ENCODE data around the gene PRKAG2.
A peak's percentile ranks its signal among the peaks of the same experiment; 100 is the strongest.

The PRKAG2 gene

DNA sequence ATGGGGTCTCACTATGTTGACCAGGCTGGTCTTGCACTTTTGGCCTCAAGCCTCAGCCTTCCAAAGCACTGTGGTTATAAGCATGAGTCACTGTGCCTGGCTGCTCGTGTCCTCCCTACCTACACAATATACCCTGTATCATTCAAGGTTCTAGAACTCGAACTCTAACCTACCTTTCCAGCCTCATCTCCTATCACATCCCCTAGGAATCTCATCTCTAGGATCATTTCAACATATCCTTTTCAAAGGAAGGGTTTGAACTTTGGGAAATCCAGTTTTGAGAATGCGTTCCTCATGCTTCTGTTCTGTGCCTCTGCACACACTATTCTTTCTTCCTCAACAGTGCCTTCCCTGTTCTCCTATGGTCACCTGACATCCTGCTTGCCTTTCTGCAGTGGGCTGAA lies 269.4 kb downstream of the PRKAG2 start:
- no peak overlapping the region for H2BK15ac ChIP-seq (ENCODE audit: low read length)
- H3K9me3 ChIP-seq (replicated peaks in 1 of 2; ENCODE audit: control insufficient read depth in 2 of 2, insufficient read depth in 1 of 2, low read depth in 1 of 2, low read length in 2 of 2): peaks cover 0 to 2% of the 10 kb centered on the region in 2 donors
- no CpG with 5 or more reads among the region's 3 CpGs for WGBS, 2 donors (ENCODE audit: extremely low coverage in 2 of 2, insufficient read length in 2 of 2, insufficient replicate concordance in 1 of 2)
- no peaks in the 10 kb centered on the region for H3K27me3 ChIP-seq (ENCODE audit: control insufficient read depth in 3 of 3, insufficient read depth in 3 of 3, low read depth in 1 of 3, low read length in 3 of 3)
- H3K4me2 ChIP-seq (ENCODE audit: insufficient read depth, low read length, poor library complexity, severe bottlenecking): no peak overlapping the region
- peak overlapping the region; percentile 34 for H3K9ac ChIP-seq (ENCODE audit: low read depth, low read length, poor library complexity)
- H3K27ac ChIP-seq (replicated peaks; ENCODE audit: low read length): no peak overlapping the region
- H3K23ac ChIP-seq (ENCODE audit: low read depth, low read length, poor library complexity): no peak overlapping the region
- H4K8ac ChIP-seq (ENCODE audit: low read depth, low read length): no peak overlapping the region
- H2BK120ac ChIP-seq (ENCODE audit: low read depth, low read length): no peak overlapping the region
- peaks cover 0 to 3% of the 10 kb centered on the region in 2 donors for H3K4me1 ChIP-seq (ENCODE audit: control insufficient read depth in 2 of 2, insufficient read depth in 1 of 2, low read depth in 1 of 2, low read length in 2 of 2)
- no peak for DNase-seq (ENCODE audit: low spot score)
- no peak overlapping the region for H2AK5ac ChIP-seq (ENCODE audit: low read depth, low read length)
- no peak overlapping the region for H3K4ac ChIP-seq (ENCODE audit: low read length)
- peaks cover 9% of the 10 kb centered on the region for H3K79me1 ChIP-seq (ENCODE audit: low read depth, low read length)
- no peak overlapping the region for H3K14ac ChIP-seq (ENCODE audit: low read length)
- no peak overlapping the region for H4K91ac ChIP-seq (ENCODE audit: low read depth, low read length, poor library complexity)
- no peak overlapping the region for H2AFZ ChIP-seq (ENCODE audit: low read length)
- H3K18ac ChIP-seq (ENCODE audit: low read length): no peak overlapping the region
- no peaks in the 10 kb centered on the region for H3K36me3 ChIP-seq (replicated peaks in 1 of 2; ENCODE audit: control insufficient read depth in 2 of 2, insufficient read depth in 2 of 2, low read length in 2 of 2)
- no peak overlapping the region for H3K4me3 ChIP-seq (ENCODE audit: low read length in 2 of 2)
- H2BK5ac ChIP-seq (ENCODE audit: low read length): no peak overlapping the region
- no peak overlapping the region for H2BK12ac ChIP-seq (ENCODE audit: low read length)

DNA sequence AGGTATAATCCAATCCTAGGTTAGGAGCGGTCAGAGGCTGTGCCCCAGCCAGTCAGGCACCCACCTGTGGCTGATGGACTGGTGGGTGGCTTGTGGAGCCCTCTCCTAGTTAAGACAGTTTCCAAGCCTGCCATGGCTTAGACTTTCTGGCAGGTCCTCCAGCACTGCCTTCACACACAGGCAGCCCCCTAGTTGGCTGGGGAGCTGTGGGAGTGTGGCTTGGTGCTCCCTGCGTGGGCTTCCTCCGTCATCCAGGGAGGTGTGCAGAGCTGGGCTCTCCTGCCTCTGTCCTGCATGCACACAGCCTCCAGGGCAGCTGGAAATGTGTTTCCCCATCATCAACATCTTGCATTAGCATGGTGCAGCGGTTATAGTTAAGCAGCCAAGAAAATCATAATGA lies 273.0 kb downstream of the PRKAG2 start:
- H3K27ac ChIP-seq (replicated peaks; ENCODE audit: low read length): no peak overlapping the region
- H3K14ac ChIP-seq (ENCODE audit: low read length): no peak overlapping the region
- no peak overlapping the region for H3K18ac ChIP-seq (ENCODE audit: low read length)
- DNase-seq (ENCODE audit: low spot score): no peak
- H3K36me3 ChIP-seq (replicated peaks in 1 of 2; ENCODE audit: control insufficient read depth in 2 of 2, insufficient read depth in 2 of 2, low read length in 2 of 2): no peaks in the 10 kb centered on the region
- no peak overlapping the region for H2AFZ ChIP-seq (ENCODE audit: low read length)
- H4K8ac ChIP-seq (ENCODE audit: low read depth, low read length): peak overlapping the region; percentile 65
- H2AK5ac ChIP-seq (ENCODE audit: low read depth, low read length): peak overlapping the region; percentile 32
- peak overlapping the region; percentile 73 for H2BK12ac ChIP-seq (ENCODE audit: low read length)
- no peak overlapping the region for H2BK120ac ChIP-seq (ENCODE audit: low read depth, low read length)
- H3K4me2 ChIP-seq (ENCODE audit: insufficient read depth, low read length, poor library complexity, severe bottlenecking): no peak overlapping the region
- no peaks in the 10 kb centered on the region for H3K27me3 ChIP-seq (ENCODE audit: control insufficient read depth in 3 of 3, insufficient read depth in 3 of 3, low read depth in 1 of 3, low read length in 3 of 3)
- H4K91ac ChIP-seq (ENCODE audit: low read depth, low read length, poor library complexity): no peak overlapping the region
- no CpG with 5 or more reads among the region's 4 CpGs for WGBS, 2 donors (ENCODE audit: extremely low coverage in 2 of 2, insufficient read length in 2 of 2, insufficient replicate concordance in 1 of 2)
- H3K9me3 ChIP-seq (replicated peaks in 1 of 2; ENCODE audit: control insufficient read depth in 2 of 2, insufficient read depth in 1 of 2, low read depth in 1 of 2, low read length in 2 of 2): peaks cover 0 to 2% of the 10 kb centered on the region in 2 donors
- no peak overlapping the region for H2BK5ac ChIP-seq (ENCODE audit: low read length)
- H3K4me1 ChIP-seq (ENCODE audit: control insufficient read depth in 2 of 2, insufficient read depth in 1 of 2, low read depth in 1 of 2, low read length in 2 of 2): peaks cover 0 to 3% of the 10 kb centered on the region in 2 donors
- H3K79me1 ChIP-seq (ENCODE audit: low read depth, low read length): peaks cover 9% of the 10 kb centered on the region
- H3K4ac ChIP-seq (ENCODE audit: low read length): no peak overlapping the region
- no peak overlapping the region for H2BK15ac ChIP-seq (ENCODE audit: low read length)
- H3K9ac ChIP-seq (ENCODE audit: low read depth, low read length, poor library complexity): no peak overlapping the region
- H3K4me3 ChIP-seq (ENCODE audit: low read length in 2 of 2): no peak overlapping the region
- H3K23ac ChIP-seq (ENCODE audit: low read depth, low read length, poor library complexity): no peak overlapping the region

DNA sequence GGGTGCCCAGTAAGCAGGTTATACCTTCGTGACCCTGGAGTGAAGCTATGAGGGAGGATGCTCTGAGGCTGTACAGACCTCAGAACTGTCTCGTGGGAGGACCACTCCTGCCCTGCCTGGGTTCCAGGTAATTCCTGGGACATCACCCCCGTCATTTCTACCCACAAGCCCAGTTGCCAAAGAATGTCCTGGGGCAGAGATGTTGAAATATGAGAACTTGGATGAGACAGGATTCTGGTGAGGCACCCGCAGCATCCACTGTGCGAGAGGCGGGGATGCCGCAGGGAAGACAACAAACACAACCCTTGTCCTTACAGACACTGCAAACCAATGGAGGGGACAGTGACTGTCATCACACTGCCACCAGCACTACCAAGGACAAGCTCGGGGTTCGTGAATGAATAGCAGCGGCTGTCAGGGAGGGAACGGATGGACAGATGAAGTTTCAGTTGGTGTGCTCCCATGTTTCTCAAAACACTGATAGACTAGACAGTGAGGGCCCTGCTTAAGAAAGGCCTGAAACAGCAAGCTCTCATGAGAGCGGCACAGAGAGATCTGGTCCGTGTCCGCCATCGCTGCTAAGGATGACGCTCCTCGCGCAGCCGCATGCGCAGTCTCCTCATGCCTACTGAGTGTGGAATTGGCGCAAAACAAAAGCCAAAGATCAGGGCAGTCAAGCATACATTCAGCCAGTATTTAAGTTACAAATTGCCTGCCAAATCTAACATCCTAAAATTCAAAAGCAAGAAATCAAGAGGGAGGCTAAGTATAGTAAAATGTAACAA lies 275.2 kb downstream of the PRKAG2 start:
- no peak overlapping the region for H2AK5ac ChIP-seq (ENCODE audit: low read depth, low read length)
- no peak overlapping the region for H3K23ac ChIP-seq (ENCODE audit: low read depth, low read length, poor library complexity)
- no CpG with 5 or more reads among the region's 21 CpGs for WGBS, 2 donors (ENCODE audit: extremely low coverage in 2 of 2, insufficient read length in 2 of 2, insufficient replicate concordance in 1 of 2)
- H3K79me1 ChIP-seq (ENCODE audit: low read depth, low read length): peaks cover 3% of the 10 kb centered on the region
- no peak overlapping the region for H3K14ac ChIP-seq (ENCODE audit: low read length)
- H2AFZ ChIP-seq (ENCODE audit: low read length): no peak overlapping the region
- no peak overlapping the region for H3K4me3 ChIP-seq (ENCODE audit: low read length in 2 of 2)
- no peak overlapping the region for H4K91ac ChIP-seq (ENCODE audit: low read depth, low read length, poor library complexity)
- no peak overlapping the region for H4K8ac ChIP-seq (ENCODE audit: low read depth, low read length)
- no peak for DNase-seq (ENCODE audit: low spot score)
- no peak overlapping the region for H3K9ac ChIP-seq (ENCODE audit: low read depth, low read length, poor library complexity)
- H3K4me2 ChIP-seq (ENCODE audit: insufficient read depth, low read length, poor library complexity, severe bottlenecking): no peak overlapping the region
- H2BK120ac ChIP-seq (ENCODE audit: low read depth, low read length): no peak overlapping the region
- no peak overlapping the region for H2BK15ac ChIP-seq (ENCODE audit: low read length)
- H3K9me3 ChIP-seq (replicated peaks in 1 of 2; ENCODE audit: control insufficient read depth in 2 of 2, insufficient read depth in 1 of 2, low read depth in 1 of 2, low read length in 2 of 2): no peaks in the 10 kb centered on the region
- H3K18ac ChIP-seq (ENCODE audit: low read length): no peak overlapping the region
- H3K4me1 ChIP-seq (ENCODE audit: control insufficient read depth in 2 of 2, insufficient read depth in 1 of 2, low read depth in 1 of 2, low read length in 2 of 2): no peaks in the 10 kb centered on the region
- no peak overlapping the region for H2BK12ac ChIP-seq (ENCODE audit: low read length)
- no peaks in the 10 kb centered on the region for H3K36me3 ChIP-seq (replicated peaks in 1 of 2; ENCODE audit: control insufficient read depth in 2 of 2, insufficient read depth in 2 of 2, low read length in 2 of 2)
- H3K4ac ChIP-seq (ENCODE audit: low read length): no peak overlapping the region
- H2BK5ac ChIP-seq (ENCODE audit: low read length): no peak overlapping the region
- H3K27me3 ChIP-seq (ENCODE audit: control insufficient read depth in 3 of 3, insufficient read depth in 3 of 3, low read depth in 1 of 3, low read length in 3 of 3): no peaks in the 10 kb centered on the region
- H3K27ac ChIP-seq (replicated peaks; ENCODE audit: low read length): no peak overlapping the region

GRCh38 chr7:151600331-151600730 lies 276.6 kb downstream of the PRKAG2 start:
- H3K23ac ChIP-seq (ENCODE audit: low read depth, low read length, poor library complexity): no peak overlapping the region
- H3K4me1 ChIP-seq (ENCODE audit: control insufficient read depth in 2 of 2, insufficient read depth in 1 of 2, low read depth in 1 of 2, low read length in 2 of 2): no peaks in the 10 kb centered on the region
- DNase-seq (ENCODE audit: low spot score): no peak
- H3K4ac ChIP-seq (ENCODE audit: low read length): no peak overlapping the region
- H3K4me3 ChIP-seq (ENCODE audit: low read length in 2 of 2): no peak overlapping the region
- H3K14ac ChIP-seq (ENCODE audit: low read length): no peak overlapping the region
- H3K9ac ChIP-seq (ENCODE audit: low read depth, low read length, poor library complexity): no peak overlapping the region
- H4K8ac ChIP-seq (ENCODE audit: low read depth, low read length): no peak overlapping the region
- H2AK5ac ChIP-seq (ENCODE audit: low read depth, low read length): no peak overlapping the region
- H2AFZ ChIP-seq (ENCODE audit: low read length): no peak overlapping the region
- WGBS, 2 donors (ENCODE audit: extremely low coverage in 2 of 2, insufficient read length in 2 of 2, insufficient replicate concordance in 1 of 2): no CpG with 5 or more reads among the region's 3 CpGs
- no peak overlapping the region for H3K4me2 ChIP-seq (ENCODE audit: insufficient read depth, low read length, poor library complexity, severe bottlenecking)
- H4K91ac ChIP-seq (ENCODE audit: low read depth, low read length, poor library complexity): no peak overlapping the region
- no peaks in the 10 kb centered on the region for H3K27me3 ChIP-seq (ENCODE audit: control insufficient read depth in 3 of 3, insufficient read depth in 3 of 3, low read depth in 1 of 3, low read length in 3 of 3)
- no peaks in the 10 kb centered on the region for H3K9me3 ChIP-seq (replicated peaks in 1 of 2; ENCODE audit: control insufficient read depth in 2 of 2, insufficient read depth in 1 of 2, low read depth in 1 of 2, low read length in 2 of 2)
- H2BK120ac ChIP-seq (ENCODE audit: low read depth, low read length): no peak overlapping the region
- peaks cover 3% of the 10 kb centered on the region for H3K79me1 ChIP-seq (ENCODE audit: low read depth, low read length)
- no peak overlapping the region for H3K27ac ChIP-seq (replicated peaks; ENCODE audit: low read length)
- no peak overlapping the region for H2BK5ac ChIP-seq (ENCODE audit: low read length)
- no peaks in the 10 kb centered on the region for H3K36me3 ChIP-seq (replicated peaks in 1 of 2; ENCODE audit: control insufficient read depth in 2 of 2, insufficient read depth in 2 of 2, low read length in 2 of 2)
- no peak overlapping the region for H3K18ac ChIP-seq (ENCODE audit: low read length)
- H2BK15ac ChIP-seq (ENCODE audit: low read length): no peak overlapping the region
- no peak overlapping the region for H2BK12ac ChIP-seq (ENCODE audit: low read length)
